Parathyroid adenoma (tissue), 2 donors: Measurements from ENCODE around the gene PARVA.

Source experiments
- H2AFZ ChIP-seq: fragments of 300-600 bp; sonication (generic); one replicate; pipeline ENCODE4 v1.7.0; 2017; ENCODE audit warnings: antibody characterized with exemption, mild to moderate bottlenecking
- H3K27ac ChIP-seq: fragments of 300-600 bp; sonication (generic); one replicate; pipeline ENCODE4 v1.7.0; 2017
- H3K27me3 ChIP-seq: fragments of 300-600 bp; sonication (generic); one replicate; pipeline ENCODE4 v1.7.0; 2017; ENCODE audit warnings: low read length; ENCODE audit not compliant: control insufficient read depth, insufficient read depth
- H3K36me3 ChIP-seq: fragments of 300-600 bp; sonication (generic); one replicate; pipeline ENCODE4 v1.7.0; 2017; ENCODE audit warnings: low read length; ENCODE audit not compliant: control insufficient read depth, insufficient read depth
- H3K4me1 ChIP-seq: fragments of 300-600 bp; sonication (generic); one replicate; pipeline ENCODE4 v1.7.0; 2017; ENCODE audit warnings: control low read depth
- H3K4me2 ChIP-seq: fragments of 300-600 bp; sonication (generic); one replicate; pipeline ENCODE4 v1.7.0; 2017; ENCODE audit warnings: low read length
- H3K4me3 ChIP-seq: fragments of 300-600 bp; sonication (generic); one replicate; pipeline ENCODE4 v1.7.0; 2017; ENCODE audit warnings: low read depth, low read length
- H3K79me2 ChIP-seq: fragments of 300-600 bp; sonication (generic); one replicate; pipeline ENCODE4 v1.7.0; 2017; ENCODE audit warnings: control low read depth
- H3K9ac ChIP-seq: fragments of 300-600 bp; sonication (generic); one replicate; pipeline ENCODE4 v1.7.0; 2017; ENCODE audit warnings: mild to moderate bottlenecking
- H3K9me3 ChIP-seq: fragments of 300-600 bp; sonication (generic); one replicate; pipeline ENCODE4 v1.7.0; 2017; ENCODE audit warnings: low read length; ENCODE audit not compliant: control insufficient read depth
- TF ChIP-seq, protein P1 (sequence below): fragments of 300-600 bp; sonication (generic); IDR thresholded peaks from one replicate; pipeline ENCODE4 v1.7.0; 2017; ENCODE audit warnings: antibody characterized with exemption, mild to moderate bottlenecking
- donor health status: primary hyperparathyroidism.

PARVA gene

DNA sequence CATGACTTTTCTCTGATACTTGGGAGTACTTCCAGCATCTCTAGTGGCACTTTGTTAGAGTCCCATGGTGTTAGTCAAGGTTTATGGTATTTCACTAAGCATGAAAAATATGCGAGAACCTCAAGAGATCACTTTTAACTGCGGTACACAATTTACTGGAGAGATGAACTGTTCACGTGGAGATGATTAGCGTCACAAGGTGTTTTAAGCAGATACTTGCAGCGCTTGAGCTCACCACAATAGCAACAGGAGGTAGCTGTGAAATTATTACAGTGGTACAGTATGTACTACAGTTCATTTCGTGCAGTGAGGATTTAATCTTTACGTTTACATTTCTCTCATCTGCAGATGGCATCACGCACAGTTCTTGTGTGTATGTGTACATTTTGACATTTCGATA, 4.5 kb downstream of the PARVA start:
- no peak overlapping the region for H3K4me2 ChIP-seq
- H3K79me2 ChIP-seq: peaks cover 7% of the 10 kb centered on the region
- H3K4me3 ChIP-seq: no peak overlapping the region
- no peak overlapping the region for H2AFZ ChIP-seq
- H3K36me3 ChIP-seq: no peaks in the 10 kb centered on the region
- no peak overlapping the region for H3K9ac ChIP-seq
- TF ChIP-seq, protein P1, sequence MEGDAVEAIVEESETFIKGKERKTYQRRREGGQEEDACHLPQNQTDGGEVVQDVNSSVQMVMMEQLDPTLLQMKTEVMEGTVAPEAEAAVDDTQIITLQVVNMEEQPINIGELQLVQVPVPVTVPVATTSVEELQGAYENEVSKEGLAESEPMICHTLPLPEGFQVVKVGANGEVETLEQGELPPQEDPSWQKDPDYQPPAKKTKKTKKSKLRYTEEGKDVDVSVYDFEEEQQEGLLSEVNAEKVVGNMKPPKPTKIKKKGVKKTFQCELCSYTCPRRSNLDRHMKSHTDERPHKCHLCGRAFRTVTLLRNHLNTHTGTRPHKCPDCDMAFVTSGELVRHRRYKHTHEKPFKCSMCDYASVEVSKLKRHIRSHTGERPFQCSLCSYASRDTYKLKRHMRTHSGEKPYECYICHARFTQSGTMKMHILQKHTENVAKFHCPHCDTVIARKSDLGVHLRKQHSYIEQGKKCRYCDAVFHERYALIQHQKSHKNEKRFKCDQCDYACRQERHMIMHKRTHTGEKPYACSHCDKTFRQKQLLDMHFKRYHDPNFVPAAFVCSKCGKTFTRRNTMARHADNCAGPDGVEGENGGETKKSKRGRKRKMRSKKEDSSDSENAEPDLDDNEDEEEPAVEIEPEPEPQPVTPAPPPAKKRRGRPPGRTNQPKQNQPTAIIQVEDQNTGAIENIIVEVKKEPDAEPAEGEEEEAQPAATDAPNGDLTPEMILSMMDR: no peak
- no peaks in the 10 kb centered on the region for H3K4me1 ChIP-seq
- H3K27me3 ChIP-seq: no peaks in the 10 kb centered on the region
- no peak overlapping the region for H3K27ac ChIP-seq
- H3K9me3 ChIP-seq: no peaks in the 10 kb centered on the region

DNA sequence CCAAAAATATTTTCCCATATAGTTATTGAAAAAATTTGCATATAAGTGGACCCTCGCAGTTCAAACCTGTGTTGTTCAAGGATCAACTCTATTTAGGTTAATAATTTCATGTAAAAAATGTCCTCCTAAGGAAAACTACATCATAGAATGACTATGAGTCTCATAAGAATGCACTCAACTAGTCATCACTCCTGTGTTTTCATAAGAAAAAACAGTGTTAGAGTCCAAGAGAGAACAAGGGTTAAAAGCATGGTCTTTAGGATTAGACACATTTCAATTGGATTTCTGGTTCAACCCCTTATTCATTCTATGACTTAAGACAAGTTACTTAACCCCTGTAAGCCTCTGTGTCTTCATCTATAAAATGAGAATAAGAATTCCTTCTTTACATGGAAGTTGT, 5.1 kb downstream of the PARVA start:
- Histone ChIP-seq H3K4me3 (no peak overlapping the region), H3K4me1 (no peaks in the 10 kb centered on the region)

DNA sequence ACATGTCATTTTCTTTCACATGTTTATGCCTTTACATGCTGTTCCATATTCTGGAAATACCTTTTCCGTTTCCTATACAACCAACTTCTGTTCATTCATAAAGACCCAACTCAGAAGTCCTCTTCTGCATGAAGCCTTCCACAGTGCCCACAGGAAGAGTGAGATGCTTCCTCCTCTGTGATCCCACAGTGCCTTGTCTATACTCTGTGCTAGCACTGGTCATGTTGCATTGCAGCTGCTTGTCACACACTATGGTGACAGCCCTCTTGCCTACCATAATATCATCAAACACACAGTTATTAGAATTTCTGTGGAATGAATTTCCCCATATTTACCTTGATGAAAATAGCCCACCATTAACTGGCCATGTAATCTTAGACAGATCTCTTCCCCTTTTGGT, 8.9 kb downstream of the PARVA start:
- H3K9ac ChIP-seq: no peak overlapping the region
- no peak overlapping the region for H2AFZ ChIP-seq
- no peak overlapping the region for H3K27ac ChIP-seq
- TF ChIP-seq, protein P1: no peak
- no peaks in the 10 kb centered on the region for H3K27me3 ChIP-seq
- no peaks in the 10 kb centered on the region for H3K36me3 ChIP-seq
- H3K9me3 ChIP-seq: no peaks in the 10 kb centered on the region
- H3K4me1 ChIP-seq: peaks cover 2% of the 10 kb centered on the region
- H3K4me3 ChIP-seq: no peak overlapping the region
- no peak overlapping the region for H3K4me2 ChIP-seq
- H3K79me2 ChIP-seq: peaks cover 7% of the 10 kb centered on the region

More for the DNA sequence above, 5.1 kb downstream of the PARVA start:
- H2AFZ ChIP-seq: no peak overlapping the region
- no peak overlapping the region for H3K9ac ChIP-seq
- peaks cover 7% of the 10 kb centered on the region for H3K79me2 ChIP-seq
- H3K27ac ChIP-seq: no peak overlapping the region
- H3K4me2 ChIP-seq: no peak overlapping the region
- no peaks in the 10 kb centered on the region for H3K27me3 ChIP-seq
- no peaks in the 10 kb centered on the region for H3K9me3 ChIP-seq
- H3K36me3 ChIP-seq: no peaks in the 10 kb centered on the region
- TF ChIP-seq, protein P1: no peak

DNA sequence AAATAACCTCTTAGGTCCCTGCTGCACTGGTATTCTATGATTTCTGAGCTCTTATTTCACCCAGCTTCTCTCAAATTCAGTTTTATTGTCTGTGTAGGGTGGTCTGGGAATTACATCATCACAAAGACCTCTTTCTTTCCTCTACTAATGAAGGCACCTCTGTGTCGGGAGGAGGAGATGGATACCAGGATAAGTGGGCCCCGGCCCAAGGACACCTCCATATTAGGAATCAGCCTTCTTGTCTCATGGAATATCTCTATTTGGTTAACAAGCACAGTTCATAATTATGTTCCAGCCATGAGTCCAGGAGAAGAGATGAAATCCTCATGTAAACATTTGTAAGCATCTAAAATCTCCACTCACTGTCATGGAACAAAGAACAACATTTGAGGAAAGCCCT, 9.4 kb downstream of the PARVA start:
- no peak overlapping the region for H3K27ac ChIP-seq
- TF ChIP-seq, protein P1: no peak
- H3K4me1 ChIP-seq: peaks cover 2% of the 10 kb centered on the region
- peaks cover 7% of the 10 kb centered on the region for H3K79me2 ChIP-seq
- no peaks in the 10 kb centered on the region for H3K9me3 ChIP-seq
- no peak overlapping the region for H2AFZ ChIP-seq
- H3K4me3 ChIP-seq: no peak overlapping the region
- no peaks in the 10 kb centered on the region for H3K27me3 ChIP-seq
- H3K4me2 ChIP-seq: no peak overlapping the region
- H3K36me3 ChIP-seq: no peaks in the 10 kb centered on the region
- H3K9ac ChIP-seq: no peak overlapping the region

DNA sequence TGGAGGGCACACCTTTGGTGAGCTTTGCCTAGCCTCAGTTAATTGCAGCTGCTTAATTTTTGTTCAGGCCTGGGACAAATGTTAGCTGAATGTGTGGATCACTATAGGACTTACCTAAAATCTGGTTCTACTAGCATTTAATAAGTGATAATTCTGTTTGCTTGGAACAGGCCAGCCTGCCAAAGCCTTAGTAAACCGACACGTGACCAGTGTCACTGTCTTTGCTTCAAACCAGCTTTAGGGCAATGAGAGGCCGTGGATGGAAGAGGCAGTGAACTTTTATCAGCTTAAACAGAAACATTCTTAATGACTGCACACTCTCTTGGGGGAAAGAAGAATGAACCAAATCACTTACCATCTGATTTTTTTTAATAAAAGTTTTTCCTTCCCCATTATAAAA, 10.8 kb downstream of the PARVA start:
- Histone ChIP-seq H3K9ac (no peak overlapping the region), H3K27me3 (no peaks in the 10 kb centered on the region), H3K9me3 (no peaks in the 10 kb centered on the region), H3K4me2 (no peak overlapping the region), H2AFZ (no peak overlapping the region), H3K79me2 (peaks cover 7% of the 10 kb centered on the region), H3K4me1 (peaks cover 2% of the 10 kb centered on the region), H3K27ac (no peak overlapping the region), H3K36me3 (no peaks in the 10 kb centered on the region), H3K4me3 (no peak overlapping the region)
- TF ChIP-seq, protein P1: no peak
